ENCODE results near the gene COLEC11. TPM values are rescaled to one million over a fixed set of nuclear protein-coding genes. Genes with fewer than 3 reads are reported as not detected.

COLEC11 gene
- total RNA-seq, 1 experiment from 2014 or later: not detected

GRCh38 chr2:3639015-3639630 is 44.2 kb downstream of the COLEC11 start:
- no peaks in the 10 kb centered on the region for H3K79me2 ChIP-seq (ENCODE audit: low read length)
- no peaks in the 10 kb centered on the region for H3K27me3 ChIP-seq (ENCODE audit: low read length)
- H3K36me3 ChIP-seq (ENCODE audit: insufficient read depth, low read length): no peaks in the 10 kb centered on the region
- H2AFZ ChIP-seq (ENCODE audit: low read length): no peak overlapping the region
- DNase-seq: no peak
- H3K4me1 ChIP-seq (ENCODE audit: low read length): no peaks in the 10 kb centered on the region
- no peak overlapping the region for H3K4me2 ChIP-seq (ENCODE audit: low read depth, low read length, poor library complexity, severe bottlenecking)
- no peak overlapping the region for H3K27ac ChIP-seq (ENCODE audit: low read length)
- H3K4me3 ChIP-seq (ENCODE audit: low read length): no peak overlapping the region
- no peaks in the 10 kb centered on the region for H3K9me3 ChIP-seq (ENCODE audit: low read length)
- H4K20me1 ChIP-seq (ENCODE audit: insufficient read depth, low read depth, low read length): no peaks in the 10 kb centered on the region
- no peak overlapping the region for H3K9ac ChIP-seq (ENCODE audit: low read length)
- no peaks in the 10 kb centered on the region for H3K9me2 ChIP-seq (replicated peaks; ENCODE audit: insufficient read depth, low read length)

GRCh38 chr2:3639653-3640052 is 44.7 kb downstream of the COLEC11 start:
- Histone ChIP-seq H3K27me3 (ENCODE audit: low read length) (no peaks in the 10 kb centered on the region), H3K4me1 (ENCODE audit: low read length) (no peaks in the 10 kb centered on the region), H3K4me2 (ENCODE audit: low read depth, low read length, poor library complexity, severe bottlenecking) (no peak overlapping the region), H3K9ac (ENCODE audit: low read length) (no peak overlapping the region), H2AFZ (ENCODE audit: low read length) (no peak overlapping the region), H3K9me2 (replicated peaks; ENCODE audit: insufficient read depth, low read length) (no peaks in the 10 kb centered on the region), H4K20me1 (ENCODE audit: insufficient read depth, low read depth, low read length) (no peaks in the 10 kb centered on the region), H3K4me3 (ENCODE audit: low read length) (no peak overlapping the region), H3K9me3 (ENCODE audit: low read length) (no peaks in the 10 kb centered on the region), H3K36me3 (ENCODE audit: insufficient read depth, low read length) (no peaks in the 10 kb centered on the region), H3K79me2 (ENCODE audit: low read length) (no peaks in the 10 kb centered on the region), H3K27ac (ENCODE audit: low read length) (no peak overlapping the region)
- DNase-seq: no peak

GRCh38 chr2:3641181-3641580 is 46.3 kb downstream of the COLEC11 start:
- no peaks in the 10 kb centered on the region for H3K4me1 ChIP-seq (ENCODE audit: low read length)
- H3K27ac ChIP-seq (ENCODE audit: low read length): no peak overlapping the region
- DNase-seq: no peak

DNA sequence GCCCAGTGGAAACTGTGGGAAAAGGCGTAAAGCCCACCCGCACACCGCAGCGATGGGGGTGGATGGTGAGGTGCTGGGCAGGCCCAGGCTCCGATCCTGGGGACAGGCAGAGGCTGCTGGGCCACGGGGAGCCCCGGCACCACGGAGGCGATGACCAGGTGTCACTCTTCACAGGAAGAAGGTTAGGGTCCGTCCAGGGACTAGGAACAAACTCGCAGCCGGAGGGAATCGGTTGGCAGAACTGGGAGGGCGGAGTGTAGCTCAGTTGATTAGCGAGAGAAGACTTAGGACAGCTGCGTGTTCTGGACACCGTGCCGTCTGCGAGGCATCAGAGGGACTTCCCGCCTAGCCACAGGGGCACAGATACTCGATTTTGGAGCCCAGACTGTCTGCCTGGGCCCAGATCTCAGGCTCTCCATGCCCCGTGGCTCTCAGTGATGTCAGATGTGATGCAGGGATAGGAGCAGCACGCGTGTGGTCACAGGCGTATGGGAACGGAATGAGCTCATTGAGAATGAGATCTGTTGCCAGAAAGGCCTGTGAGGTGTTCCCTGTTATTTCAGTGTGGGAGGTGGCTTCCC is 47.0 kb downstream of the COLEC11 start:
- no peak overlapping the region for H2AFZ ChIP-seq (ENCODE audit: low read length)
- H3K9me3 ChIP-seq (ENCODE audit: low read length): no peaks in the 10 kb centered on the region
- H3K79me2 ChIP-seq (ENCODE audit: low read length): no peaks in the 10 kb centered on the region
- H4K20me1 ChIP-seq (ENCODE audit: insufficient read depth, low read depth, low read length): no peaks in the 10 kb centered on the region
- no peak overlapping the region for H3K4me3 ChIP-seq (ENCODE audit: low read length)
- no peak overlapping the region for H3K27ac ChIP-seq (ENCODE audit: low read length)
- no peaks in the 10 kb centered on the region for H3K36me3 ChIP-seq (ENCODE audit: insufficient read depth, low read length)
- no peak overlapping the region for H3K4me2 ChIP-seq (ENCODE audit: low read depth, low read length, poor library complexity, severe bottlenecking)
- no peaks in the 10 kb centered on the region for H3K27me3 ChIP-seq (ENCODE audit: low read length)
- no peaks in the 10 kb centered on the region for H3K4me1 ChIP-seq (ENCODE audit: low read length)
- H3K9ac ChIP-seq (ENCODE audit: low read length): no peak overlapping the region
- no peaks in the 10 kb centered on the region for H3K9me2 ChIP-seq (replicated peaks; ENCODE audit: insufficient read depth, low read length)
- no peak for DNase-seq

More at GRCh38 chr2:3641181-3641580, 46.3 kb downstream of the COLEC11 start:
- no peaks in the 10 kb centered on the region for H3K79me2 ChIP-seq (ENCODE audit: low read length)
- no peaks in the 10 kb centered on the region for H3K9me2 ChIP-seq (replicated peaks; ENCODE audit: insufficient read depth, low read length)
- no peaks in the 10 kb centered on the region for H4K20me1 ChIP-seq (ENCODE audit: insufficient read depth, low read depth, low read length)
- H2AFZ ChIP-seq (ENCODE audit: low read length): no peak overlapping the region
- H3K4me3 ChIP-seq (ENCODE audit: low read length): no peak overlapping the region
- H3K27me3 ChIP-seq (ENCODE audit: low read length): no peaks in the 10 kb centered on the region
- no peaks in the 10 kb centered on the region for H3K9me3 ChIP-seq (ENCODE audit: low read length)
- H3K36me3 ChIP-seq (ENCODE audit: insufficient read depth, low read length): no peaks in the 10 kb centered on the region
- H3K4me2 ChIP-seq (ENCODE audit: low read depth, low read length, poor library complexity, severe bottlenecking): no peak overlapping the region
- no peak overlapping the region for H3K9ac ChIP-seq (ENCODE audit: low read length)

DNA sequence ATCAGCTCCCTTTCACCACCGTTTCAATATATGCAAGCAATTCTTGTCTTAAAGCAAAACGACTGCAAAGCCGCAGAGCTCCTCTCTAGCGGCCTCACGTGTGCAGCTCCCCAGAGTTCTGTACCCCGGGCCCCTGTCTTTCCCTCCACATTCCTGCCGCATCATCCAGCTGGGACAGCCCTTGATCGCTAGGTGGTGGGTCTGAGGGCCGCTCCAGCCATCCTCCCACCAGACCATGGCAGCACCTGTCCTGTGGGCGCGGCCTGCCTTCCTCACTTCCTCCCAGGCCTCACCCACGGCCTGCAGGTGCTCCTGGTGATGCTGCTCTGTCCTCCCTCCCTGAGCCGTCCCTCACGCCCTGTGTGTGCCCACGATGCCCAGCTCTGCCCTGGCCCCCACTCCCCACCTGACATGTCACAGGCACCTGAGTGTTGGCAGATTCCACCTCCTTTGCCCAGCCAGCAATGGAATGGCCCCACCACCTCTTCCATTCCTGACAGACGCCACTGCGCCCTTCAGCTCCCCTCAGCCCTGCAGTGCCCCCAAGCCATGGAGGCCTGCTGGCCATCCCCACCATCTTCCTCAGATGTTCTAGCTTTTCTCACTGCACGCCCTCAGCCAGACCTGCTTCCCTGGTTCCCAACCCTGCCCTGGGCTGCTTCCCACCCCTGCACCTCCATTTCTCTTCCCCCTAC is 47.8 kb downstream of the COLEC11 start:
- H3K4me1 ChIP-seq (ENCODE audit: low read length): no peaks in the 10 kb centered on the region
- no peak overlapping the region for H3K4me3 ChIP-seq (ENCODE audit: low read length)
- H4K20me1 ChIP-seq (ENCODE audit: insufficient read depth, low read depth, low read length): no peaks in the 10 kb centered on the region
- no peak for DNase-seq
- no peaks in the 10 kb centered on the region for H3K9me2 ChIP-seq (replicated peaks; ENCODE audit: insufficient read depth, low read length)
- no peak overlapping the region for H3K27ac ChIP-seq (ENCODE audit: low read length)
- no peaks in the 10 kb centered on the region for H3K79me2 ChIP-seq (ENCODE audit: low read length)
- H3K27me3 ChIP-seq (ENCODE audit: low read length): no peaks in the 10 kb centered on the region
- H3K36me3 ChIP-seq (ENCODE audit: insufficient read depth, low read length): no peaks in the 10 kb centered on the region
- no peak overlapping the region for H2AFZ ChIP-seq (ENCODE audit: low read length)
- no peak overlapping the region for H3K9ac ChIP-seq (ENCODE audit: low read length)
- H3K4me2 ChIP-seq (ENCODE audit: low read depth, low read length, poor library complexity, severe bottlenecking): no peak overlapping the region
- H3K9me3 ChIP-seq (ENCODE audit: low read length): no peaks in the 10 kb centered on the region

- no peak for DNase-seq
- H4K20me1 ChIP-seq (ENCODE audit: insufficient read depth, low read depth, low read length): no peaks in the 10 kb centered on the region
These were observed 48.7 kb downstream of the COLEC11 start for GRCh38 chr2:3643371-3644245.

DNA sequence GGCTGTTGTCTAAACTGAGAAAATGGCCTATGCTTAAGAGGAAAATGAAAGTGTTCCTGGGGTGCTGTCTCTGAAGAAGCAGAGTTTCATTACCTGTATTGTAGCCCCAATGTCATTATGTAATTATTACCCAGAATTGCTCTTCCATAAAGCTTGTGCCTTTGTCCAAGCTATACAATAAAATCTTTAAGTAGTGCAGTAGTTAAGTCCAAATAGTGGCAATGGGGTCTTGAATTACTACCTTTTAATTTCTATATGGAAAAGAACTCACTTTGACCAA is 49.3 kb downstream of the COLEC11 start:
- Histone ChIP-seq H3K27me3 (ENCODE audit: low read length) (no peaks in the 10 kb centered on the region), H3K4me3 (ENCODE audit: low read length) (no peak overlapping the region), H3K27ac (ENCODE audit: low read length) (no peak overlapping the region), H3K4me2 (ENCODE audit: low read depth, low read length, poor library complexity, severe bottlenecking) (no peak overlapping the region), H3K4me1 (ENCODE audit: low read length) (no peaks in the 10 kb centered on the region), H3K9me2 (replicated peaks; ENCODE audit: insufficient read depth, low read length) (no peaks in the 10 kb centered on the region), H4K20me1 (ENCODE audit: insufficient read depth, low read depth, low read length) (no peaks in the 10 kb centered on the region), H3K79me2 (ENCODE audit: low read length) (no peaks in the 10 kb centered on the region), H3K9me3 (ENCODE audit: low read length) (no peaks in the 10 kb centered on the region), H2AFZ (ENCODE audit: low read length) (no peak overlapping the region), H3K36me3 (ENCODE audit: insufficient read depth, low read length) (no peaks in the 10 kb centered on the region), H3K9ac (ENCODE audit: low read length) (no peak overlapping the region)
- DNase-seq: no peak

More at GRCh38 chr2:3643371-3644245, 48.7 kb downstream of the COLEC11 start:
- H2AFZ ChIP-seq (ENCODE audit: low read length): no peak overlapping the region
- H3K9ac ChIP-seq (ENCODE audit: low read length): no peak overlapping the region
- no peaks in the 10 kb centered on the region for H3K9me2 ChIP-seq (replicated peaks; ENCODE audit: insufficient read depth, low read length)
- no peak overlapping the region for H3K4me3 ChIP-seq (ENCODE audit: low read length)
- H3K27me3 ChIP-seq (ENCODE audit: low read length): no peaks in the 10 kb centered on the region
- H3K4me2 ChIP-seq (ENCODE audit: low read depth, low read length, poor library complexity, severe bottlenecking): no peak overlapping the region
- H3K79me2 ChIP-seq (ENCODE audit: low read length): no peaks in the 10 kb centered on the region
- no peak overlapping the region for H3K27ac ChIP-seq (ENCODE audit: low read length)
- H3K4me1 ChIP-seq (ENCODE audit: low read length): no peaks in the 10 kb centered on the region
- no peaks in the 10 kb centered on the region for H3K36me3 ChIP-seq (ENCODE audit: insufficient read depth, low read length)
- no peaks in the 10 kb centered on the region for H3K9me3 ChIP-seq (ENCODE audit: low read length)
